NB4 (cell line): ENCODE data around the gene CHSY1.

Source experiments
- CTCF ChIP-seq: IDR thresholded peaks from one replicate; pipeline ENCODE4 v1.5.1; 2012; ENCODE audit warnings: low read depth, low read length
- POLR2A ChIP-seq: IDR thresholded peaks from 2 replicates; pipeline ENCODE4 v1.6.1; 2011; ENCODE audit warnings: mild to moderate bottlenecking; ENCODE audit not compliant: insufficient read length; ENCODE audit errors: extremely low read depth
- TF ChIP-seq, protein P1 (sequence below): IDR thresholded peaks from 2 replicates; pipeline ENCODE4 v1.6.1; 2011; ENCODE audit warnings: low read depth, low read length

DNA sequence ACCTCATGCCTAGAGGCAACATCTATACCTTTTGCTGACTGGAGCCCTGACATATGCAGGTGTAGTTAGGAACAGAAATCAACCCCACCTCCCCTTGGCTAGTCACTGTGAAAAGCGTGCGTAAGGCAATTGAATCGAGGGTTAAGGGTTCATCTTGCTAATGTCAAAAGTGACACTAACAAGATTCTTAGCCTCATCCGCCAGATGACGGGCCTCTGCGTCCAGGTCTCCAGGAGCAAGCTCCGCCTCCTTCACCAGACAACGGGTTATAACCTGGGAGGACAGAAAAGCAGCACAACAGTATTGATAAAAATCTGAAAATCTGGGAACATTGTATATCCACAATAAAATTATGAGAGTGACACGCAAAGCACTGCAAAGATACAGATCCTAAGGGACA, 20.7 kb upstream of the CHSY1 start:
- TF ChIP-seq CTCF: no peak
- TF ChIP-seq POLR2A: no peak
- TF ChIP-seq, protein P1, sequence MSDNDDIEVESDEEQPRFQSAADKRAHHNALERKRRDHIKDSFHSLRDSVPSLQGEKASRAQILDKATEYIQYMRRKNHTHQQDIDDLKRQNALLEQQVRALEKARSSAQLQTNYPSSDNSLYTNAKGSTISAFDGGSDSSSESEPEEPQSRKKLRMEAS: no peak
